HuH-7 (cell line): ENCODE data around the gene PGGT1B.
A peak's percentile ranks its signal among the peaks of the same experiment; 100 is the strongest.

ENCODE experiments used
- DNase-seq: peaks from one replicate; pipeline ENCODE4 v3.0.0; 2011; ENCODE audit warnings: low spot score

PGGT1B gene

DNA sequence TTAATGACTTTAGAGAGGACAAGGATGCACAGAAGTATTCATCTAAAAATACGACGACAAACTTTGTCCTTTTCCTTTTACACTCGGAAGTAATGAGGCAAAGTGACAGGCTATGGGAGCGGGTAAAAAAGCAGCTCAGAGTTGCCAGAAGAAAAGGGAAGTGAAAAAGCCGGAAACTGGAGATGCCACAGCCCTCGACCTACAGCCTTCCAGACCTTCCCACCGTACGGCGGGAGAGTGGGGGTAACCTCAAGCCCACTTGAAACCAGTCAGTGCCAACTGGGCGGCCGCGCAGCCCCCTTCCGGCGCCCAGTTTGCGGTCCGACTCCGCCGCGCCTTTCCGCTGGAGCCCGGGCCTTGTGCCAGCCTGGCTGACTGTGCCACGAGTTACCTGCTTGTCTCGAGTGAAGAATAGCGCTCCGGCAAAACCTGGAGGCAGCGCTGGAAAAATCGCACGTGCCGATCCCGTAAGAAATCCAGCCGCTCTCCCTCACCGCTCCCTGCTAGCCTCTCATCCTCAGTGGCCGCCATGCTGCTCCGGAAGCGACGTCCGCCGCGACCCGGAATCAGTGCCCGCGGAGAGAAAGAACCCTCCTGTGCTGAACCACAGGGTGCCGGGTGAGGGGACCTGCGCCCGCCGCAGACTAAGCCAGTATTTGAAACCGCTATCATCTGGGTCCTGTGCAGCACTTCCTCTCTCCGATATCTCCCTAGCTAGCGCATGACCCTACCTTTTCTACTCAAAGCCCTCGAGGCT, at the start of gene PGGT1B:
TSS of gene PGGT1B (minus strand) at position 557 of the 757 bp plus-strand sequence. CDS start at position 531, 26 bp downstream.
- peak; percentile 75 for DNase-seq

DNA sequence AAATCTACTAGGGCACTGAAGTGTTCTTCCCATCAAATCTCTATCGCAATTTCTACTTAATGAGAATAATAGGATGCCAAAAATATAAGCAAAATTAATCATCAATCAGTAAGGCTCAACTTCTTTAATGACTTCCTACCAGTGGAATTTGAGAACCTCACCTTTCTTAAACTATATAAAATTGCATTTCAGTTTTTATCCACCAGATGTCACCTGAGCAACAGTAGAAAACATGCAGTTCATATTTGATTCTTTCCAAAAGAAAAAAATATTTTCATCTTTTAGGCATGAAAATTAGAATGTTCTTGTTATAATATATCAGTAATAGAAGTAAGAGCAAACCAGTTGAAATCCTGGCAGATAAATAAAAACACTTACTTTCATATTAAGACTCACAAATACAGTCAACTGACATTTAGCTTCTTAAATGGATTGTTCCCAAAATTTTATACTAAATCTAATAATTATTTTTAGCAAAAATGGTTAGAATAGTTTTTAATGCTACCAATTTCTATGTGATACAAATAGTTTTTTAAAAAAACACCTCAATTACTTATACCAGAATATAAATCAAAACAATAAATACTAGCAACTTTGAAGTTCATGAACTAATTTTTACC, 47.2 kb upstream of the PGGT1B start:
- DNase-seq: no peak

DNA sequence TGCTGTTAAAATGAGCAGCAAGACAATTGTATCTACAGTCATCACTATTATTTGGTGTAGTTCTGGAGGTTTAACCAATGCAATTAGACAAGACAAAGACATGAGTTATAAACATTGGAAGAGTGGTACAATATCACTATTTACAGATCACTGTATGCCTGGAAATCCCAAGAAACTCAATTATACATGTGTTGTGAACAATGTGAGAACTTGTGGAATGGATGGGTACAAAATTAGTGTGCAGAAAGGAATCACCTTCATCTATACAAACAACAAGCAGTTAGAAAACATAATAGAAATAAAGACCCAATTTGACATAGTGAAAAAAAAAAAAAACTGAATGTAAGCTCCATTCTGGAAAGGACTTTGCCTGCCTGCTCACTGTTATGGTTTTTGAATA, 46.1 kb upstream of the PGGT1B start:
- no peak for DNase-seq

DNA sequence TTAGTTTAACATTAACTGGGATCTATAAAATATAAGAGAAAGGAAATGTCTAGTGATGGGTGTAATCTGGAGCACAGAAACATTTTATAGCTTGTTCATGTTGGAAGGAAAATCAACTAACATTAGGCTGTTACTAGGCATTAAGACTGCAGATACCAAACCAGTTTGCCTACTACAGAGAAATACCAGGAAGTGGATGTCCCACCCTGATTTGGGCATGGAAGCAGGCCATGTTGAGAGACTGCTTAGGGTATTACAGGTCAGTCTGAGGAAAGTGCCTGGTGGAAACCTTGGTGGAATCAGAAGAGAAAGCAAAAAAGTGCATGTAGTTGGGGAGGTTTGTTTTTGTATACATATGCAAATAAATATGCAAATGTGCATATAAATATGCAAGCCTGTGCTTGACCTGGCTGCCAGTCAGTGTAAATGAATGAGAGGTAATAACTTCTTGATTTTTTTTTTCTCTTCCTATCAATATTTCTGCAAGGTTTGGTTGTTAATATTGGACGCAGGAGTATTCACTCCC, 43.4 kb upstream of the PGGT1B start:
- DNase-seq: no peak

DNA sequence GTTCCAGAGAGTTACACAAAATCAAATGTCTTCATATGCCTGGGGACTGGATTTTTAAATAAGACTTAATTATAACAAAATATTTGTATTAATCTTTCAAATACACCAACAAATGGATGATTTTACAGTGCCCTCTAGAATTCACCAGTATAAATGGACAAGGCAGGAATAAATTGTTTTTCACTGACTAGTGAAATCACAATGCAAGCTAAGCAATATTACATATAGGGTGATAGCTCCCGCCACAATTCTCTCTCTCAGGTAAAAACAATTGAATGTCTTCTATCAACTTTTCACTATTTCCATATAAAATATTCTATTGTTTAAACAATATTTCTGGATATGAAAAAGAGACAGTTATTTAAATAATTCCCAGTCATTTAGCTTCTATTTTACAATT, 41.8 kb upstream of the PGGT1B start:
- no peak for DNase-seq

DNA sequence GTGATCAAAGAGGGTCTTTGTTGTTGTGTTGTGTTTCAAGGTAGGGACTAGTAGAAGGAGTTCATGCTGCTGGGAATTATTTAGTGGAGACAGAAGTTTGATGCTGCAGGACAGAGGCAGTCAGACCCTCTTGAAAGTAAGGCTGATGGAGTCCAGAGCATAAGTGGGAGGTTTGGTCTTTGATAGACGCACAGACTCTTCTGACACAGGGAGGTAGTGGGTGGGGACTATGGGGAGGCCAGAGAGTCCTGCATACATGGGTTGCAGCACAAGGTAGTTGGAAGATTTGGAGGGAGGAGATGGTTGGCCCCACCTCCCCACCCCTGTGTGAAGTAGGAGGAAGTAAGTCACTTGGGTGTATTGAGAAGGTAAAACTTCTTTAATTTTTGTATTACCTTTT, 36.1 kb upstream of the PGGT1B start:
- DNase-seq: no peak

DNA sequence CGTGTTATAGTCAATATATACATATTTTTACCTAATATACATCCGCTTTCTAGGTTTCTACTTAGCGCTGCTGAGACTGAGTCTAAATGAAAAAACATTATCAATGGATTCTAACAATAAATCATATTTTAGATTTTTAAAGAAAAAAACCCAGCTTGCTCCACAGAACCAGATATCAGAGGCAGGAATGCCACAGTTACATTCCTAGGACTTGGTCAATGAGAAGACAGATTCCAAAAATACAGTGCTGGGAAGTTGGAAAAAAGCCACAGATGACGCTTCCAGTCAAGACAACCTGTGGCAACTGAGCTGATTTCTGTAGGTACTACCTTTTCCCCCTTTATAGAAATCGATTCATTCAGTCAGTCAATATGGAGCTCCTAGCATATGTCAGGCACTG, 34.4 kb upstream of the PGGT1B start:
- DNase-seq: no peak

DNA sequence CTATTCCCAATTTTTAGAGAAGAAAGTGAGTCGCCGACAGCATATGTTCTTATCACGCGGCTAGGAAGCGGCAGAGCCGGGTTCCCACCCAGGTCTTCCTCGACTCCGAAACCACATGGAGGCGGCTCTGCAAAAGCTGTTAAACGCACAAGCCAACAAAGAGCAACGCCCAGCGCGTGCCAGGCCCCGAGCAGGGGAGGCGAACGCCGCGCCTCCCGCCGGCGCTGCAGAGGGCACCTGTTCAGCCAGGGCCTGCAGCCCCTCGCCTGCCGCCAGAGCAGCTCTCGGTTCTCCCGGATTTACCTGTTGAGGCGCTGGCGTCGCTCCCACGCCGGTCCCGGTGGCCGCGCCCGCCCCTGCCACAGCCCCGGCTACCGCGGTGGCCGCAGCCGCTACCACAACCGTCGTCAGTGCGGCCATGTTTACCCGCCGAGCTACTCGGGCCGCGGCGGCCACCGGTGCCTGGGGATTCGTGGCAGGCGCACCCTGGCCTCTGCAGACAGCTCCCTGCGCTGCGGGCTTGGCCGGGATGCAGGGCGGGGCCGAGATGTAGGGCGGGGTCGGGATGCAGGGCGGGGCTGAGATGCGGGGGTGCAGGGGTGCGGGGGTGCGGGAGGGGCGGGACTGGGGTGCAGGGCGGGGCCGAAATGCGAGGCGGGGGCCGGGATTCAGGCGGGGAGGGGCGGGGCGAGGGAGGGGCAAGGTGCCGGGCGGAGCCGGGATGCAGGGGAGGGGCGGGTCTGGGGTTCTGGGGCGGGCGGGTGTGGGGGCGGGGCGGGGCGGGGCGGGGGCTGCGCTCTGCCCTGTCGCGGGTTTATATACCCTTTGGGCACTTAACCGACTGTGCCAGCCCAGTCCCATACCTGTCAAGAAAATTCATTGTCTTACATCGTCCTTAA, 33.7 kb upstream of the PGGT1B start, which contains the start of gene CCDC112:
TSS of gene CCDC112 (minus strand) at position 531 of the 899 bp plus-strand sequence. CDS start at position 420, 111 bp downstream.
- peak; percentile 70 for DNase-seq

DNA sequence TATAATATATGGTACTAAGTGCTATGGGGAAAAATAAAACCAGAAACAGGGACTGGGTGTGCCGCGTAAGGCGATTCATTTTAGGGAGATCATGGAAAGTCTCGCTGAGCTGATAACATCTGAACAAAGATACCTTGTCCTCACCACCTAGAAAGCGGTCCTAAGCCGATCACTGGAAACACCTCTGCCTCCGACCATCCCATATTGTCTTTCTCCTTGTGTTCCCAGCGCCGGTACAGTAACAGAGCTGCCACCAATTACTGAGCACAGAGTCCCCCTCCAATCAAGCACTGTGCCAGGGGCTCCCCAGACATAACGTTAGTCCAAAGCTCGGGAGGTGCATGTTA, 33.1 kb upstream of the PGGT1B start:
- no peak for DNase-seq

DNA sequence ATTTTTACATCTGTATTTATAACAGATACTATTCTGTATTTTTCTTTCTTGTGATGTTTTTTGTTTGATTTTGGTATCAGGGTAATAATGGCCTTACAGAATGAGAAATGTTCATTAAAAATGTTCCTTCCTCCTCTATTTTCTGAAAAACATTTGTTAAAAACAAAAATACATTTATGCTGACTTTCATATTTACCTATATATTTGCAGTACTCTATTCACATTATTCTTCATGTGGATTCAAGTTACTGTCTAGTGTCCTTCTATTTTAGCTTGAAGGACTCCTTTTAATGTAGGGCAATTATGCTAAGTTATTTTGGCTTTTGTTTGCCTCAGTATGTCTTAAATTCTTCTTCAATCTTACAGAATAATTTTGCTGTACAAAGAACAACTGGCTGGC, 28.7 kb upstream of the PGGT1B start:
- no peak for DNase-seq

DNA sequence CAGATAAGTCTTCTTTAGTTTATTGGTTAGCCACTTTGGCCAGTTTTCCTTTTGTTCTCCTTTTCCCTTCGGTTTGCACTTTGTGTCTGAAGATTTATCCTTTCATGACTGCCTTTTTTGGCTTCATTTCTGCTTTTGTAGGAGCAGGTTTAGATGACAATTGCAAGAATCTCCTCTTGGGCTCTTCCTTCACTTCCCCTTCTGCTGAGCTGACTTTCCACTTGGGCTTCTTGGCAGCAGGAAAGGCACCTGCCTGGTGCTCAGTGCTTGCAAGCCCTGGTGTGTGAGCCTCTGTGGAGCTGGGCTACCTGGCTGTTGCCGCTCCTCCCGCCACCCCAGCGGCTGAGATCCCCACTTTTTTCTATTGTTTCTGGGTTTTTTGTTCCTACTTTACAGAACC, 26.4 kb upstream of the PGGT1B start:
- DNase-seq: no peak

DNA sequence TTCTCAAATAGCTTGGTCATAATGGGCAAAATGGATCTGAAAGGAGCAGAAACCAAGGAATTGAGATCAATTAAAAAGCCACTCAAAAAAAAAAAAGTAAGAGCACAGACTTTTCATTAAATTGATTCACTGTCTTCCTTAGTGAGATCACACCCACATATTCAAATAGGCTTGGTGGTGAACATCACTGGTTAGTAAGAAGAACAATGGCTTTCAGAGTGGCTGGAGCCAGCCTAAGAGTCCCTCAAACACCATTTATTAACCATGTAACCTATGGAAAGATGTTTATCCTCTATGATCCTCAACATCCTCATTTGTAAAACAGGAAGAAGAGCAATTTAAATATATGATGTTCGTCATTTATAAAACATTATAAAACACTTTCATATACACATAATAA, 21.3 kb upstream of the PGGT1B start:
- no peak for DNase-seq

DNA sequence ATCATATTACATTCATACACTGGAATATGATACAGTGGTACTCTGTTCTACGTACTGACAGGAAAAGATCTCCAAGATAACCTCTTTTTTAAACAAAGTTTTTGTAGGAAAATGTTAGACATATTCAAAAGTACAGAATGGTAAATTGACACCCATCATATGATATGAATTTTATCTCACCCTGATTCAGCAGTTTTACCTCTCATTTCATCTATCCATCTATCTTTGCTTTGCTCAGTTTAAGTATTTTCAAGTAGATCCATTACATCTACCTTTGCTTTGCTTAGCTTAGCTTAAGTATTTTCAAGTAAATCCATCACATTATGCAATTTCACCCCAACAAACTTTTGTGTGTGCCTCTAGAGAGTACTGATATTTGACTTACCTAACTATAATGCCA, 19.5 kb upstream of the PGGT1B start:
- DNase-seq: no peak

DNA sequence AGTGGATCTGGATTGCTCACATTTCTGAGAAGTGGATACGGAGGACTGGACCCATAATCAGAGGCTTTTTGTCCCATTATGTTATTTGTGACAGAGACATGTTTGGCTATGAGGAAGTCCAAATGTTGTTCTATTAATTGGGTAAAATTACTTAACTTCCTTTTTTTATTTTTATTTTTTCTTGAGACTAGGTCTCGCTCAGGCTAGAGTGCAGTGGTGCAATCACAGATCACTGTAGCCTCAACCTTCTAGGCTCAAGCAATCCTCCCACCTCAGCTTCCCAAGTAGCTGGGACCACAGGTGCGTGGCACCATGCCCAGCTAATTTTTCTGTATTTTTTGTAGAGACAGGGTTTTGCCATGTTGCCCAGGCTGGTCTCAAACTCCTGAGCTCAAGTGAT, 11.9 kb upstream of the PGGT1B start:
- no peak for DNase-seq

DNA sequence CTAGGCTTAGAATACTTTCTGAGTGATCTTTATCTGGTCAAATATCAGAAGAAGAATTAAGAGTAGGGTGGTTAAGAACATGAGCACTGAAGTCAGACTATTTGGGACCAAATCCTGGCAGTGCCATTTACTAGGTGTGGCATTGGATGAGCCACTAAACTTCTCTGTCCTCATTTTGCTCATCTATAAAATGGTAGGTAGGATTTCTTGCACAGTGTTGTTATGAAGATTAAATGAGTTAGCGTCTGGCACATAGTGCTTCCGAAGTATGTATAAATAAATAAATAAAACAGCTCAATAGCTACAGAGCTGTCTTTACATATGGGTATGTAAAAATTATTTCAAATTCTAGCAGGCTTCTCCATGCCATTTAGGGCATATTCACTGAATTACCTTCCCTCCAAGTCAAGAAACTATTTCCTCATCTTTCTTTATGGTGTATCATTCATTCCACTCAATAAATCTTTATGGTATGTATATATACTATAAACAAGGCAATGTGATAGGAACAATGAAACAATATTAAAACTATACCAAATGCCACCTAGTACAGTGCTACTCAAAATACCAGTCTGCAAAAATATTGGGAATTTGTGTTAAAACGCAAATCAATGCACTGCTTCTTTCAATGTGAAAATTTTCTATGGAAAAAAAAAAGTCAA, 9.8 kb upstream of the PGGT1B start:
- no peak for DNase-seq

DNA sequence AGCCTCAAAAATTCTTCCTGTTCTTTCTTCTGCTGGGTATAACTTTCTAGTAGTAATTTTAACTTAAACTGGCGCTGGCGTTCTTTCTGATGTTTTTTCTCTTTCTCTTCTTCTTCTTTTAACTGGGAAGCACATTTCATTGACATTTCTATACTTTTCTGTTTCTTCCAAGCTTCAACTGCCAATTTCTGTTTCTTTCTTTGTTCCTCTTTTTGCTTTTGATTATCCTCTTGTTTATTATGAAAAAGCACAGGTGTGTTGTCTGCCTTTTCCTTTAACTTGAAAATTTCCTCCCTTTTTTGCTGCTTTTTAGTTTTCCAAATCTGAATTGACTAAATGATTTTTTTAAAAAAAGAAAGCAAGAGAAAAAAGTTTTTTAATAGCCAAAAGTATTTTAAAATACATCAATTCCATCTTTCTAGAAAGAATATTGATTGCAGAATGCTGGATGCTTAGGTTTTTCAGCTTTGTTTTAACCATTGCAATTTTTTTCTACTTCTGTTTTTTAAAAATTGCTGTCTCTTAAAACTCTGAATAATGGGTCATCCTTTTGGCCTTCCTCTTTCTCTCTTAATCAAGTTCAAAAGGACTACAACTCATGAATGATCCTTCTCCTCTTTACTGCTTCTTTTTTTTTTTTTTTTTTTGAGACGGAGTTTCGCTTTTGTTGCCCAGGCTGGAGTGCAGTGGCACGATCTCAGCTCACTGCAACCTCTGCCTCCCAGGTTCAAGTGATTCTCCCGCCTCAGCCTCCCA, 8.8 kb upstream of the PGGT1B start:
- no peak for DNase-seq

DNA sequence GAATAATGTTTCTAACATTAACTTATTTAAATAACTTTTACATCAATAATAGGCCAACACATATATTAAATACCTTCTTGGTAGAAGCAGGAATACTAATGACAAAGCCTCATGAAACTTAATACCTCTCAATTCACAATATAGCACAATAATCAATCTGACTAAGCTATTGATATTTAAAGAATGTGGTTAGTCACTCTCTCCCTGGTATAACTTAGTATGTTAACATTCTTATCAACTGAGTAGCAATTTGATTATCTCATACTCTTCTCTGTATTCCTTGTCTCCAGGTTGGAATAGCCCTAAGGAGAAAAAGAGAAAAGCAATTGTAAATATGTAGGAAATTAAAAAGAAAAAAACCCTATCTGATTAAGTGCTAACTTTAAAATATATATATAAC, 4.9 kb upstream of the PGGT1B start:
- no peak for DNase-seq

DNA sequence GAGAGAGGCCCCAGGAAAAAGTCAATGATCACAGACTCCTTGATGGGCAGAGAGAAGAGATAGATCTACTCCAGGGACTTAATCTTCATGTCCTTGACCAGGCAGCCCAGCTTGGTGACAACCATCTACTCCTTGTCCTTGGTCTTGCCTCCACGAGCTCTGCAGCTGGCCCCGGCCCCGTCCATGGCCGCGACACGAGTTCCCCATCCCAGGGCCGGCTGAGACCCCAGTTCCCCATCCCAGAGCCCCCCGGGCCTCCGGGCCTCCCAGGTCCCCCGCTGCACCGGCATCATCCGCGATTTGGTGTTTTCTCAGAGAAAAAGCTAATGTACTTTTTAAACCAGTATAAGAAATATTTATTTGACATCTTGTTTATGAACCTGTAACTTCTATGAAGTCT, 2.5 kb upstream of the PGGT1B start:
- no peak for DNase-seq

DNA sequence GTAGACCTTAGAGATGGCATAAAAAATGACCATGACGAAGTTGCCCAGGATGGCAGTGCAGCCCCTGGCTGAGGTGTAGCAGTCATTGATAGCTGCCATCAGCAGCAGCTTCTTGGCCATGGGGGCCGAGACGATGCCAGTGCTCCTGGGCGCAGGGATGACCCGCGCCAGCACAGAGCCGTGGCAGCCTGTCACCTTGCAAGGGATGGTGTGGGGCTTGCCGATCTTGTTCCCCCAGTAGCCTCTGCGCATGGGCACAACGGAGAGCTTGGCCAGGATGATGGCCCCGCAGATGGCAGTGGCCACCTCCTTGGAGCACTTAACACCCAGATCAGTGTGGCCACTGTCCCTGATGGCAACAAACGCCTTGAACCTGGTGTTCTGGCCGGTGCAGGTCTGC, 2.1 kb upstream of the PGGT1B start:
- no peak for DNase-seq

DNA sequence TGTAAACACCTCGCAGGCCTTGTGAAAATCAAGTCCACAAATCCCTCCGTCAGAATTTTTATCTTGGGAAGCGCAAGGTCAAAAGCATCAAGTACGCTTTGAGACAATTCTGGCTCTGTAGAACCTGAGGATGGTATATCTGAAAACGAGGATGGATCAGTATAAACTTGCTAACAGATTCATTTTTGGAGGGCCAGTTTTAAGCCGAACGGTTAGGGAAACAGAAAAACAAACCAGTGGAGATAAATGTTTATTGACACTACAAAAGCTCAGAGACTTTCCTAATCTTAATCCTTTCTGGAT, 352 bp upstream of the PGGT1B start:
- DNase-seq: no peak

DNA sequence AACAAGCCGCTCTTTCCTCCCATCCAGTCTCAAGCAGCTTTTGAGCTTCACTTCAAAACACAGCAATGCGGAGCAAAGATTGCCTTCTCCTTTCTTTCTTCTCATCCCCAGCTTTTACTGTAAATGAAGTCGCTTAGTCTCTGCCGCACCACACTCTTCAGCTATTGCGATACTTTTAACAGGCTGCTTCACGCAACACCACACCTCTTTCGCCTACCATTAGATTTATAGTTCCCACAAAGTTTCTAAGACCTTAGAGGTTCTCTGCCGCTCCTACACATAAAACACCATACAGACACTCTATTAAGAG, 711 bp downstream of the PGGT1B start:
- no peak for DNase-seq

DNA sequence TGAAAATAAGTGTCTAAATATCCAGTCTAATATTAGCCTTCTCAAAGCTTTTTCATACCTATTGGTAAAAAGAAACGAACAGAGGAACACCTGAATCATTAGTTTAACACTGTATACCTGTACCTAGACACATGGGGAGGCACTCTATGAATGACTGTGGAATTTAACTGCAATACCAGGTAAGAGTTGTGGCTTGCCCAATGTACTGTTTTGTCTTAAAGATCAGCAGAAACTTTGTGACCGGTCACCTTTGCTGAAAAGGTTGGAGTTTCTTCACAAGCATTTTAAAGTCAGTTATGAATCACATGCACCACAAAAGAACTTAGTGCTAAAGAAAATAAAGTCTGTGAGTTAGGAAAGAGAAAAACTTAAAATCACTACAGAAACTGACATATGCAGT, 2.4 kb downstream of the PGGT1B start:
- no peak for DNase-seq
